ENCODE measurements around the gene TMCO1. TPM values are rescaled to one million over a fixed set of nuclear protein-coding genes. Genes with fewer than 3 reads are reported as not detected.
"Not testable (repeated sequence)": the region's sequence is repeated elsewhere in the genome, so short reads cannot be mapped to it uniquely, and the experiment has no call there.

TMCO1 gene
- total and polyA plus RNA-seq, 2 experiments from 2014 or later: 134 to 205 TPM

GRCh38 chr1:165726841-165727240 is 41.8 kb downstream of the TMCO1 start:
- TF ChIP-seq, protein P1, sequence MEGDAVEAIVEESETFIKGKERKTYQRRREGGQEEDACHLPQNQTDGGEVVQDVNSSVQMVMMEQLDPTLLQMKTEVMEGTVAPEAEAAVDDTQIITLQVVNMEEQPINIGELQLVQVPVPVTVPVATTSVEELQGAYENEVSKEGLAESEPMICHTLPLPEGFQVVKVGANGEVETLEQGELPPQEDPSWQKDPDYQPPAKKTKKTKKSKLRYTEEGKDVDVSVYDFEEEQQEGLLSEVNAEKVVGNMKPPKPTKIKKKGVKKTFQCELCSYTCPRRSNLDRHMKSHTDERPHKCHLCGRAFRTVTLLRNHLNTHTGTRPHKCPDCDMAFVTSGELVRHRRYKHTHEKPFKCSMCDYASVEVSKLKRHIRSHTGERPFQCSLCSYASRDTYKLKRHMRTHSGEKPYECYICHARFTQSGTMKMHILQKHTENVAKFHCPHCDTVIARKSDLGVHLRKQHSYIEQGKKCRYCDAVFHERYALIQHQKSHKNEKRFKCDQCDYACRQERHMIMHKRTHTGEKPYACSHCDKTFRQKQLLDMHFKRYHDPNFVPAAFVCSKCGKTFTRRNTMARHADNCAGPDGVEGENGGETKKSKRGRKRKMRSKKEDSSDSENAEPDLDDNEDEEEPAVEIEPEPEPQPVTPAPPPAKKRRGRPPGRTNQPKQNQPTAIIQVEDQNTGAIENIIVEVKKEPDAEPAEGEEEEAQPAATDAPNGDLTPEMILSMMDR (IDR thresholded peaks at IDR 0.05; ENCODE audit: poor library complexity): no peak
- no peak for TF ChIP-seq EZH2phosphoT487 (IDR thresholded peaks at IDR 0.05; ENCODE audit: low read depth, severe bottlenecking, unreplicated experiment)
- TF ChIP-seq EZH2 (IDR thresholded peaks at IDR 0.05; ENCODE audit: borderline replicate concordance): no peak
- DNase-seq (ENCODE audit: low spot score): no peak
- no peaks in the 10 kb centered on the region for H3K9me2 ChIP-seq (replicated peaks; ENCODE audit: insufficient read depth)
- no peak overlapping the region for H3K4me3 ChIP-seq
- 98% methylated on average over 2 of the region's 2 CpGs for WGBS (ENCODE audit: low lambda C conversion rate, missing lambda C conversion rate)
- no peaks in the 10 kb centered on the region for H3K27me3 ChIP-seq
- H4K20me1 ChIP-seq (ENCODE audit: insufficient read depth, poor library complexity, severe bottlenecking): no peaks in the 10 kb centered on the region
- no peak overlapping the region for H3K27ac ChIP-seq
- no peak overlapping the region for H3K4me2 ChIP-seq
- H3K4me1 ChIP-seq (ENCODE audit: insufficient read depth): no peaks in the 10 kb centered on the region
- no peaks in the 10 kb centered on the region for H3K79me2 ChIP-seq
- no peaks in the 10 kb centered on the region for H3K9me3 ChIP-seq (ENCODE audit: low read depth)
- H3K36me3 ChIP-seq (replicated peaks; ENCODE audit: insufficient read depth, low read depth): peaks cover 7% of the 10 kb centered on the region
- no peak overlapping the region for H2AFZ ChIP-seq

GRCh38 chr1:165726169-165726568 is 42.5 kb downstream of the TMCO1 start:
- WGBS (ENCODE audit: low lambda C conversion rate, missing lambda C conversion rate): 80% methylated on average over 2 of the region's 2 CpGs
- Histone ChIP-seq H3K4me3 (no peak overlapping the region), H3K36me3 (replicated peaks; ENCODE audit: insufficient read depth, low read depth) (peaks cover 7% of the 10 kb centered on the region), H3K79me2 (no peaks in the 10 kb centered on the region), H4K20me1 (ENCODE audit: insufficient read depth, poor library complexity, severe bottlenecking) (no peaks in the 10 kb centered on the region), H3K4me1 (ENCODE audit: insufficient read depth) (no peaks in the 10 kb centered on the region), H3K9me2 (replicated peaks; ENCODE audit: insufficient read depth) (no peaks in the 10 kb centered on the region), H3K4me2 (no peak overlapping the region), H3K27me3 (no peaks in the 10 kb centered on the region), H3K27ac (no peak overlapping the region), H2AFZ (no peak overlapping the region), H3K9me3 (ENCODE audit: low read depth) (no peaks in the 10 kb centered on the region)
- no peak for DNase-seq (ENCODE audit: low spot score)
- TF ChIP-seq EZH2 (IDR thresholded peaks at IDR 0.05; ENCODE audit: borderline replicate concordance) (no peak), EZH2phosphoT487 (IDR thresholded peaks at IDR 0.05; ENCODE audit: low read depth, severe bottlenecking, unreplicated experiment) (no peak)
- TF ChIP-seq, protein P1 (IDR thresholded peaks at IDR 0.05; ENCODE audit: poor library complexity): no peak

- WGBS (ENCODE audit: low lambda C conversion rate, missing lambda C conversion rate): 25% methylated on average over 4 of the region's 4 CpGs
- H3K9me3 ChIP-seq (ENCODE audit: low read depth): no peaks in the 10 kb centered on the region
- TF ChIP-seq EZH2phosphoT487 (IDR thresholded peaks at IDR 0.05; ENCODE audit: low read depth, severe bottlenecking, unreplicated experiment): no peak
- TF ChIP-seq, protein P1 (IDR thresholded peaks at IDR 0.05; ENCODE audit: poor library complexity): peak; percentile 83
- no peaks in the 10 kb centered on the region for H3K79me2 ChIP-seq
- no peak overlapping the region for H3K27ac ChIP-seq
- no peak overlapping the region for H3K4me2 ChIP-seq
- no peak overlapping the region for H3K4me3 ChIP-seq
- H3K27me3 ChIP-seq: no peaks in the 10 kb centered on the region
- H2AFZ ChIP-seq: no peak overlapping the region
- H4K20me1 ChIP-seq (ENCODE audit: insufficient read depth, poor library complexity, severe bottlenecking): no peaks in the 10 kb centered on the region
- DNase-seq (ENCODE audit: low spot score): peak; percentile 70
- H3K4me1 ChIP-seq (ENCODE audit: insufficient read depth): no peaks in the 10 kb centered on the region
- no peaks in the 10 kb centered on the region for H3K36me3 ChIP-seq (replicated peaks; ENCODE audit: insufficient read depth, low read depth)
- H3K9me2 ChIP-seq (replicated peaks; ENCODE audit: insufficient read depth): no peaks in the 10 kb centered on the region
Measured at GRCh38 chr1:165717918-165718515, 50.7 kb downstream of the TMCO1 start.

DNA sequence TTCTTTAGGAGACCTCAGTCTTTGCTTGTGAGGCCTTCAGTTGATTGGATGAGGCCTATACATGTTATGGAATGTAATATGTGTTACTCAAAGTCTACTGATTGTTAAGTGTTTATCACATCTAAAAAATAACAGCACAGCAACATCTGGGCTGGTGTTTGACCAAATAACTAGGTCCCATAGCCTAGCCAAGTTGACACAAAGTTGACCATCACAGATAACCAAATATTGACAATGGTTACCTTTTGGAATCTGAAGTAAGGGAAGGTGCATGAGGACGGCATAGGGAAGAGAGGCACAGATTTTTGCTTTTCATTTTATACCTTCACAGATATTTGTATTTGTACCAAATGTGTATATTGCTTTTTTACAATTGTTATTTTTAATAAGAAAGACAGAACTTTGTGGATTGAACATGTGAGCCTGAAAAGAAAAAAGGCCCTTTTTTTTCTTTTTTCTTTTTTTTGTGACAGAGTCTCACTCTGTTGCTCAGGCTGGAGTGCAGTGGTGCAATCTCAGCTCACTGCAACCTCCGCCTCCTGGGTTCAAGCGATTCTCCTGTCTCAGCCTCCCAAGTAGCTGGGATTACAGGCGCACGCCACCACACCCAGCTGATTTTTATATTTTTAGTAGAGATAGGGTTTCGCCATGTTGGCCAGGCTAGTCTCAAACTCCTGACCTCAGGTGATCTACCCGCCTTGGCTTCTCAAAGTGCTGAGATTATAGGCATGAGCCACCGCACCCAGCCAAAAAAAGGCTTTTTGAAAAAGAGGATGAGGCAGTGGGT is 52.2 kb downstream of the TMCO1 start:
- H3K9me2 ChIP-seq (replicated peaks; ENCODE audit: insufficient read depth); H3K27ac ChIP-seq; H3K79me2 ChIP-seq; H3K4me1 ChIP-seq (ENCODE audit: insufficient read depth); H3K36me3 ChIP-seq (replicated peaks; ENCODE audit: insufficient read depth, low read depth); H2AFZ ChIP-seq; H3K9me3 ChIP-seq (ENCODE audit: low read depth); H4K20me1 ChIP-seq (ENCODE audit: insufficient read depth, poor library complexity, severe bottlenecking); H3K4me3 ChIP-seq; H3K27me3 ChIP-seq; H3K4me2 ChIP-seq; DNase-seq (ENCODE audit: low spot score): not testable (repeated sequence)
- 92% methylated on average over 8 of the region's 8 CpGs for WGBS (ENCODE audit: low lambda C conversion rate, missing lambda C conversion rate)

All from hepatocyte (in vitro differentiated cells).